Spleen (tissue), 11 donors: Measurements from ENCODE around the gene DNAH10. TPM values are rescaled to one million over a fixed set of nuclear protein-coding genes. Genes with fewer than 3 reads are reported as not detected.

Experiments used
- DNase-seq: peaks from one replicate; pipeline ENCODE4 v3.0.0-alpha.2; 2020
- H3K27ac ChIP-seq, 8 donors: fragments of 200-600 bp; sonication (generic) in 7 of 8; 1 replicate in 4 of 8; 2 replicates in 4 of 8; pipeline versions ENCODE4 v1.5.0 to v1.8.0; 2016 to 2021; ENCODE audit warnings: inconsistent platforms in 4 of 8, mild to moderate bottlenecking in 4 of 8, moderate library complexity in 1 of 8
- H3K27me3 ChIP-seq, 7 donors: fragments of 200-600 bp; sonication (generic) in 6 of 7; replicated peaks in 1 of 7; 1 replicate in 4 of 7; 2 replicates in 3 of 7; pipeline versions ENCODE4 v1.5.0 to v1.8.0; 2016 to 2021; ENCODE audit warnings: inconsistent platforms in 3 of 7, mild to moderate bottlenecking in 1 of 7
- H3K36me3 ChIP-seq, 6 donors: fragments of 200-600 bp; sonication (generic) in 5 of 6; 1 replicate in 4 of 6; 2 replicates in 2 of 6; pipeline versions ENCODE4 v1.5.0 to v1.8.0; 2016 to 2021; ENCODE audit warnings: inconsistent platforms in 2 of 6
- H3K4me1 ChIP-seq, 6 donors: fragments of 200-600 bp; sonication (generic) in 5 of 6; 1 replicate in 3 of 6; 2 replicates in 3 of 6; pipeline versions ENCODE4 v1.5.0 to v1.8.0; 2016 to 2021; ENCODE audit warnings: inconsistent platforms in 3 of 6
- H3K4me3 ChIP-seq, 8 donors: fragments of 200-600 bp; sonication (generic) in 7 of 8; 1 replicate in 4 of 8; 2 replicates in 4 of 8; pipeline versions ENCODE4 v1.5.0 to v1.8.0; 2016 to 2021; ENCODE audit warnings: inconsistent platforms in 4 of 8, mild to moderate bottlenecking in 4 of 8, moderate library complexity in 2 of 8
- H3K9me3 ChIP-seq, 8 donors: fragments of 200-600 bp; sonication (generic) in 7 of 8; 1 replicate in 4 of 8; 2 replicates in 4 of 8; pipeline versions ENCODE4 v1.5.0 to v1.8.0; 2016 to 2021; ENCODE audit warnings: inconsistent platforms in 4 of 8
- CTCF ChIP-seq, 11 experiments: fragments of 200-600 bp in 7 of 11; fragments of 450-650 bp in 4 of 11; sonication (generic) in 4 of 11; IDR thresholded peaks in 8 of 11; conservative IDR thresholded peaks in 3 of 11; 1 replicate in 7 of 11; 2 replicates in 4 of 11; pipeline versions ENCODE4 v1.4.0 to v1.8.0; 2016 to 2021; ENCODE audit warnings: antibody characterized with exemption in 11 of 11, inconsistent platforms in 4 of 11, mild to moderate bottlenecking in 1 of 11
- POLR2A ChIP-seq, 3 donors: fragments of 450-650 bp; IDR thresholded peaks; one replicate each; pipeline ENCODE4 v1.5.1; 2017; ENCODE audit warnings: antibody characterized with exemption in 3 of 3, mild to moderate bottlenecking in 1 of 3
- POLR2AphosphoS5 ChIP-seq, 3 donors: sonication (generic); formaldehyde crosslinking; IDR thresholded peaks; one replicate each; pipeline ENCODE4 v1.5.1; 2017; ENCODE audit warnings: antibody characterized with exemption in 3 of 3
- WGBS, 5 donors: extraction: QIAGEN DNeasy Blood & Tissue Kit in 3 of 5; methylation state at CpG; one replicate each; pipeline versions ENCODE4 v1.1.5 to v1.1.7; 2013 to 2018; 5-methylcytosine and 5-hydroxymethylcytosine counted together
- intact Hi-C: fragments of 100-400 bp; cut with DNase I; formaldehyde crosslinking; loops from one replicate; pipeline ENCODE4 v1.15.0; 2023; ENCODE audit warnings: low total_unique reads
- polyA plus RNA-seq, 3 donors: library from polyadenylated mRNA; stranded (reverse); fragments of 200-250 nt; gene quantifications; one replicate each; pipeline ENCODE4 v1.2.1, GENCODE V29; 2013
- total RNA-seq, 7 donors: library from RNA; depleted of rRNA in 3 of 7; stranded (reverse); fragments of >200 nt in 3 of 7; fragmentation: NEBNext Ultra II Directional in 4 of 7; extraction: Animal tissue kit (Norgen Biotek cat#: 25700) in 4 of 7; gene quantifications; one replicate each; pipeline versions ENCODE4 v1.1.0 to v1.2.1, GENCODE V29; 2016 to 2021
- donor health status: healthy with polysubstance abuse.
- donor health status: DM: no; HTN: no; CAD: no; lungs with moderate emphysema.
- donor health status: DM: no; HTN: no; CAD: no.
- donor health status: Bipolar disorder and iron deficiency.
- donor health status: healthy.
- donor health status: DM: no; HTN: no; CAD: no.
- donor health status: DM: yes; HTN: yes; CAD: no.

The DNAH10 gene
- total and polyA plus RNA-seq, 10 donors, result 0.23 to 2.2 (median 0.43) TPM; not detected in 1

- Histone ChIP-seq H3K27ac (no peak overlapping the region), H3K4me1 (peaks cover 0 to 10% (median 0%) of the 10 kb centered on the region in 6 donors), H3K4me3 (no peak overlapping the region), H3K36me3 (peaks cover 0 to 19% (median under 1%) of the 10 kb centered on the region in 6 donors), H3K9me3 (no peaks in the 10 kb centered on the region), H3K27me3 (no peaks in the 10 kb centered on the region)
- intact Hi-C loops, result no loop called here
- 85 to 93% (median 90%) methylated on average over 13 to 15 of the region's 15 CpGs for WGBS, 5 donors
- TF ChIP-seq POLR2AphosphoS5 (IDR thresholded peaks at IDR 0.05) (no peak), CTCF (IDR thresholded peaks at IDR 0.05 in 8 of 11, conservative IDR thresholded peaks at IDR 0.05 in 3 of 11) (no peak), POLR2A (IDR thresholded peaks at IDR 0.05) (no peak)
- DNase-seq, result no peak
These were observed 188.6 kb downstream of the DNAH10 start for GRCh38 chr12:123950476-123951349.

GRCh38 chr12:123951467-123951866 is 189.4 kb downstream of the DNAH10 start:
- intact Hi-C loops, result no loop called here
- no peak overlapping the region for H3K27ac ChIP-seq
- H3K4me1 ChIP-seq, result peaks cover 0 to 10% (median 0%) of the 10 kb centered on the region in 6 donors
- no peak overlapping the region for H3K4me3 ChIP-seq
- no peaks in the 10 kb centered on the region for H3K9me3 ChIP-seq
- no peak for TF ChIP-seq POLR2AphosphoS5 (IDR thresholded peaks at IDR 0.05)
- no peak for TF ChIP-seq POLR2A (IDR thresholded peaks at IDR 0.05)
- no peak for TF ChIP-seq CTCF (IDR thresholded peaks at IDR 0.05 in 8 of 11, conservative IDR thresholded peaks at IDR 0.05 in 3 of 11)
- no peaks in the 10 kb centered on the region for H3K27me3 ChIP-seq
- H3K36me3 ChIP-seq, result peaks cover 0 to 18% (median 0%) of the 10 kb centered on the region in 6 donors
- WGBS, 5 donors, result 79 to 87% (median 86%) methylated on average over 4 of the region's 4 CpGs
- no peak for DNase-seq

- TF ChIP-seq POLR2AphosphoS5 (IDR thresholded peaks at IDR 0.05), result no peak
- TF ChIP-seq CTCF (IDR thresholded peaks at IDR 0.05 in 8 of 11, conservative IDR thresholded peaks at IDR 0.05 in 3 of 11), result no peak
- no peak for TF ChIP-seq POLR2A (IDR thresholded peaks at IDR 0.05)
- Histone ChIP-seq H3K4me3 (no peak overlapping the region), H3K4me1 (peaks cover 0 to 10% (median 0%) of the 10 kb centered on the region in 6 donors), H3K9me3 (no peaks in the 10 kb centered on the region), H3K36me3 (peaks cover 0 to 18% (median 0%) of the 10 kb centered on the region in 6 donors), H3K27ac (no peak overlapping the region), H3K27me3 (no peaks in the 10 kb centered on the region)
- intact Hi-C loops, result no loop called here
- DNase-seq, result no peak
- WGBS, 5 donors, result 77 to 86% (median 77%) methylated on average over 2 of the region's 2 CpGs
These were observed 189.9 kb downstream of the DNAH10 start for GRCh38 chr12:123952037-123952436.

GRCh38 chr12:123954647-123955350 is 192.7 kb downstream of the DNAH10 start:
- WGBS, 5 donors, result 86 to 95% (median 90%) methylated on average over 10 of the region's 10 CpGs
- peaks cover 0 to 10% (median 0%) of the 10 kb centered on the region in 6 donors for H3K4me1 ChIP-seq
- DNase-seq, result no peak
- H3K36me3 ChIP-seq, result peaks cover 0 to 4% (median 0%) of the 10 kb centered on the region in 6 donors
- H3K27ac ChIP-seq, result no peak overlapping the region
- intact Hi-C loops, result no loop called here
- TF ChIP-seq CTCF (IDR thresholded peaks at IDR 0.05 in 8 of 11, conservative IDR thresholded peaks at IDR 0.05 in 3 of 11) (no peak), POLR2AphosphoS5 (IDR thresholded peaks at IDR 0.05) (no peak), POLR2A (IDR thresholded peaks at IDR 0.05) (no peak)
- no peak overlapping the region for H3K4me3 ChIP-seq
- no peaks in the 10 kb centered on the region for H3K27me3 ChIP-seq
- no peaks in the 10 kb centered on the region for H3K9me3 ChIP-seq
